ENCODE data around the gene SLC9A7. TPM values are rescaled to one million over a fixed set of nuclear protein-coding genes. Genes with fewer than 3 reads are reported as not detected.
A peak's percentile ranks its signal among the peaks of the same experiment; 100 is the strongest.

SLC9A7 gene
- polyA plus RNA-seq, 2 donors: 1.3 to 2.0 TPM

GRCh38 chrX:46642145-46642544 is 116.8 kb downstream of the SLC9A7 start:
- Histone ChIP-seq H3K27me3 (ENCODE audit: control insufficient read depth in 1 of 2, insufficient read depth in 2 of 2, low read length in 2 of 2) (peaks cover 0 to 3% of the 10 kb centered on the region in 2 donors), H3K9me3 (ENCODE audit: control insufficient read depth in 2 of 2, insufficient read depth in 1 of 2, low read depth in 1 of 2, low read length in 1 of 2) (no peaks in the 10 kb centered on the region), H3K4me3 (ENCODE audit: low read depth in 1 of 2, low read length in 2 of 2) (no peak overlapping the region), H3K36me3 (ENCODE audit: control insufficient read depth in 2 of 2, insufficient read depth in 2 of 2, low read length in 1 of 2) (no peaks in the 10 kb centered on the region), H3K27ac (ENCODE audit: low read depth in 2 of 2, low read length in 1 of 2) (no peak overlapping the region), H3K4me1 (ENCODE audit: control insufficient read depth in 2 of 2, insufficient read depth in 2 of 2, low read length in 1 of 2) (no peaks in the 10 kb centered on the region)
- WGBS, 2 donors: 23 to 54% methylated on average over 4 of the region's 4 CpGs

GRCh38 chrX:46637938-46638337 is 121.0 kb downstream of the SLC9A7 start:
- H3K4me3 ChIP-seq (ENCODE audit: low read depth in 1 of 2, low read length in 2 of 2): no peak overlapping the region
- 48 to 50% methylated on average over 2 of the region's 2 CpGs for WGBS, 2 donors
- no peaks in the 10 kb centered on the region for H3K9me3 ChIP-seq (ENCODE audit: control insufficient read depth in 2 of 2, insufficient read depth in 1 of 2, low read depth in 1 of 2, low read length in 1 of 2)
- no peaks in the 10 kb centered on the region for H3K36me3 ChIP-seq (ENCODE audit: control insufficient read depth in 2 of 2, insufficient read depth in 2 of 2, low read length in 1 of 2)
- H3K27ac ChIP-seq (ENCODE audit: low read depth in 2 of 2, low read length in 1 of 2): no peak overlapping the region
- H3K27me3 ChIP-seq (ENCODE audit: control insufficient read depth in 1 of 2, insufficient read depth in 2 of 2, low read length in 2 of 2): peaks cover 0 to 3% of the 10 kb centered on the region in 2 donors
- no peaks in the 10 kb centered on the region for H3K4me1 ChIP-seq (ENCODE audit: control insufficient read depth in 2 of 2, insufficient read depth in 2 of 2, low read length in 1 of 2)

- 76% methylated on average over 6 of the region's 6 CpGs for WGBS, 2 donors
- no peaks in the 10 kb centered on the region for H3K9me3 ChIP-seq (ENCODE audit: control insufficient read depth in 2 of 2, insufficient read depth in 1 of 2, low read depth in 1 of 2, low read length in 1 of 2)
- H3K36me3 ChIP-seq (ENCODE audit: control insufficient read depth in 2 of 2, insufficient read depth in 2 of 2, low read length in 1 of 2): no peaks in the 10 kb centered on the region
- H3K4me3 ChIP-seq (ENCODE audit: low read depth in 1 of 2, low read length in 2 of 2): no peak overlapping the region
- no peaks in the 10 kb centered on the region for H3K4me1 ChIP-seq (ENCODE audit: control insufficient read depth in 2 of 2, insufficient read depth in 2 of 2, low read length in 1 of 2)
- no peaks in the 10 kb centered on the region for H3K27me3 ChIP-seq (ENCODE audit: control insufficient read depth in 1 of 2, insufficient read depth in 2 of 2, low read length in 2 of 2)
- H3K27ac ChIP-seq (ENCODE audit: low read depth in 2 of 2, low read length in 1 of 2): no peak overlapping the region
These were observed 122.7 kb downstream of the SLC9A7 start for GRCh38 chrX:46636223-46636622.

- H3K27me3 ChIP-seq (ENCODE audit: control insufficient read depth in 1 of 2, insufficient read depth in 2 of 2, low read length in 2 of 2): no peaks in the 10 kb centered on the region
- H3K9me3 ChIP-seq (ENCODE audit: control insufficient read depth in 2 of 2, insufficient read depth in 1 of 2, low read depth in 1 of 2, low read length in 1 of 2): no peaks in the 10 kb centered on the region
- H3K27ac ChIP-seq (ENCODE audit: low read depth in 2 of 2, low read length in 1 of 2): no peak overlapping the region
- H3K36me3 ChIP-seq (ENCODE audit: control insufficient read depth in 2 of 2, insufficient read depth in 2 of 2, low read length in 1 of 2): no peaks in the 10 kb centered on the region
- 78 to 83% methylated on average over 2 of the region's 2 CpGs for WGBS, 2 donors
- no peaks in the 10 kb centered on the region for H3K4me1 ChIP-seq (ENCODE audit: control insufficient read depth in 2 of 2, insufficient read depth in 2 of 2, low read length in 1 of 2)
- H3K4me3 ChIP-seq (ENCODE audit: low read depth in 1 of 2, low read length in 2 of 2): no peak overlapping the region
These were observed 123.7 kb downstream of the SLC9A7 start for GRCh38 chrX:46635186-46635585.

GRCh38 chrX:46634577-46634976 is 124.3 kb downstream of the SLC9A7 start:
- Histone ChIP-seq H3K4me1 (ENCODE audit: control insufficient read depth in 2 of 2, insufficient read depth in 2 of 2, low read length in 1 of 2) (no peaks in the 10 kb centered on the region), H3K27ac (ENCODE audit: low read depth in 2 of 2, low read length in 1 of 2) (no peak overlapping the region), H3K4me3 (ENCODE audit: low read depth in 1 of 2, low read length in 2 of 2) (no peak overlapping the region), H3K36me3 (ENCODE audit: control insufficient read depth in 2 of 2, insufficient read depth in 2 of 2, low read length in 1 of 2) (no peaks in the 10 kb centered on the region), H3K9me3 (ENCODE audit: control insufficient read depth in 2 of 2, insufficient read depth in 1 of 2, low read depth in 1 of 2, low read length in 1 of 2) (no peaks in the 10 kb centered on the region), H3K27me3 (ENCODE audit: control insufficient read depth in 1 of 2, insufficient read depth in 2 of 2, low read length in 2 of 2) (no peaks in the 10 kb centered on the region)
- 31 to 57% methylated on average over 3 of the region's 3 CpGs for WGBS, 2 donors

GRCh38 chrX:46630141-46630540 is 128.8 kb downstream of the SLC9A7 start:
- 80 to 98% methylated on average over 1 of the region's 1 CpG for whole genome bisulfite sequencing, 2 donors
- Histone ChIP-seq H3K27ac (ENCODE audit: low read depth in 2 of 2, low read length in 1 of 2) (no peak overlapping the region), H3K4me1 (ENCODE audit: control insufficient read depth in 2 of 2, insufficient read depth in 2 of 2, low read length in 1 of 2) (no peaks in the 10 kb centered on the region), H3K27me3 (ENCODE audit: control insufficient read depth in 1 of 2, insufficient read depth in 2 of 2, low read length in 2 of 2) (no peaks in the 10 kb centered on the region), H3K9me3 (ENCODE audit: control insufficient read depth in 2 of 2, insufficient read depth in 1 of 2, low read depth in 1 of 2, low read length in 1 of 2) (no peaks in the 10 kb centered on the region), H3K4me3 (ENCODE audit: low read depth in 1 of 2, low read length in 2 of 2) (no peak overlapping the region), H3K36me3 (ENCODE audit: control insufficient read depth in 2 of 2, insufficient read depth in 2 of 2, low read length in 1 of 2) (no peaks in the 10 kb centered on the region)

- H3K4me1 ChIP-seq (ENCODE audit: control insufficient read depth in 2 of 2, insufficient read depth in 2 of 2, low read length in 1 of 2): no peaks in the 10 kb centered on the region
- peak overlapping the region in 1 of 2 donors; percentile 16 for H3K27ac ChIP-seq (ENCODE audit: low read depth in 2 of 2, low read length in 1 of 2)
- no peaks in the 10 kb centered on the region for H3K9me3 ChIP-seq (ENCODE audit: control insufficient read depth in 2 of 2, insufficient read depth in 1 of 2, low read depth in 1 of 2, low read length in 1 of 2)
- no peaks in the 10 kb centered on the region for H3K36me3 ChIP-seq (ENCODE audit: control insufficient read depth in 2 of 2, insufficient read depth in 2 of 2, low read length in 1 of 2)
- WGBS, 2 donors: 56 to 64% methylated on average over 6 of the region's 6 CpGs
- no peaks in the 10 kb centered on the region for H3K27me3 ChIP-seq (ENCODE audit: control insufficient read depth in 1 of 2, insufficient read depth in 2 of 2, low read length in 2 of 2)
- no peak overlapping the region for H3K4me3 ChIP-seq (ENCODE audit: low read depth in 1 of 2, low read length in 2 of 2)
These were observed 130.2 kb downstream of the SLC9A7 start for GRCh38 chrX:46628460-46629371.

- Histone ChIP-seq H3K4me1 (ENCODE audit: control insufficient read depth in 2 of 2, insufficient read depth in 2 of 2, low read length in 1 of 2) (no peaks in the 10 kb centered on the region), H3K36me3 (ENCODE audit: control insufficient read depth in 2 of 2, insufficient read depth in 2 of 2, low read length in 1 of 2) (no peaks in the 10 kb centered on the region), H3K4me3 (ENCODE audit: low read depth in 1 of 2, low read length in 2 of 2) (no peak overlapping the region), H3K27ac (ENCODE audit: low read depth in 2 of 2, low read length in 1 of 2) (no peak overlapping the region), H3K27me3 (ENCODE audit: control insufficient read depth in 1 of 2, insufficient read depth in 2 of 2, low read length in 2 of 2) (no peaks in the 10 kb centered on the region), H3K9me3 (ENCODE audit: control insufficient read depth in 2 of 2, insufficient read depth in 1 of 2, low read depth in 1 of 2, low read length in 1 of 2) (no peaks in the 10 kb centered on the region)
- 63 to 64% methylated on average over 10 of the region's 10 CpGs for WGBS, 2 donors
These were observed 131.1 kb downstream of the SLC9A7 start for GRCh38 chrX:46627711-46628419.

- no peak overlapping the region for H3K27ac ChIP-seq (ENCODE audit: low read depth in 2 of 2, low read length in 1 of 2)
- H3K4me3 ChIP-seq (ENCODE audit: low read depth in 1 of 2, low read length in 2 of 2): no peak overlapping the region
- H3K9me3 ChIP-seq (ENCODE audit: control insufficient read depth in 2 of 2, insufficient read depth in 1 of 2, low read depth in 1 of 2, low read length in 1 of 2): no peaks in the 10 kb centered on the region
- 69 to 79% methylated on average over 4 of the region's 4 CpGs for WGBS, 2 donors
- H3K36me3 ChIP-seq (ENCODE audit: control insufficient read depth in 2 of 2, insufficient read depth in 2 of 2, low read length in 1 of 2): no peaks in the 10 kb centered on the region
- H3K27me3 ChIP-seq (ENCODE audit: control insufficient read depth in 1 of 2, insufficient read depth in 2 of 2, low read length in 2 of 2): no peaks in the 10 kb centered on the region
- H3K4me1 ChIP-seq (ENCODE audit: control insufficient read depth in 2 of 2, insufficient read depth in 2 of 2, low read length in 1 of 2): no peaks in the 10 kb centered on the region
These were observed 131.9 kb downstream of the SLC9A7 start for GRCh38 chrX:46627062-46627461.
